ENCODE data around the gene LCOR.

- TF ChIP-seq NFE2L1 (tag; IDR thresholded peaks at IDR 0.05; ENCODE audit: borderline replicate concordance, low read depth) (no peak), CEBPZ (IDR thresholded peaks at IDR 0.05; ENCODE audit: borderline replicate concordance, low read depth, low read length) (no peak), ARHGAP35 (IDR thresholded peaks at IDR 0.05; ENCODE audit: partially characterized antibody) (no peak), KAT8 (IDR thresholded peaks at IDR 0.05; ENCODE audit: low read depth) (no peak), ZNF282 (CRISPR knock-in tag; IDR thresholded peaks at IDR 0.05) (no peak), UBTF (IDR thresholded peaks at IDR 0.05; ENCODE audit: borderline replicate concordance in 1 of 2, low read depth in 2 of 2, low read length in 2 of 2) (no peak), BHLHE40 (IDR thresholded peaks at IDR 0.05; ENCODE audit: low read length) (no peak), MYC (IDR thresholded peaks at IDR 0.05; ENCODE audit: low read depth, low read length) (no peak), MYC (CRISPR knock-in tag; IDR thresholded peaks at IDR 0.05; ENCODE audit: borderline replicate concordance, low read depth) (no peak), SMAD1 (IDR thresholded peaks at IDR 0.05; ENCODE audit: low read depth, low read length, partially characterized antibody) (no peak), CTCF (IDR thresholded peaks at IDR 0.05 in 2 of 3, conservative IDR thresholded peaks at IDR 0.05 in 1 of 3; ENCODE audit: insufficient read depth in 2 of 3, low read depth in 1 of 3, low read length in 3 of 3) (no peak), EP300 (IDR thresholded peaks at IDR 0.05; ENCODE audit: low read length) (no peak)
Observed at GRCh38 chr10:96978621-96979154, 146.6 kb downstream of the LCOR start.
